Upper lobe of right lung (tissue), 1 donor: ENCODE measurements around the gene EPB41L4A. TPM values are rescaled to one million over a fixed set of nuclear protein-coding genes. Genes with fewer than 3 reads are reported as not detected.

Source experiments
- ATAC-seq: fragments of 200-7000 bp; cut with Tn5 transposase; one replicate; pipeline ENCODE4 v1.9.1; 2020; ENCODE audit warnings: mild to moderate bottlenecking, moderate library complexity
- DNase-seq: peaks from one replicate; pipeline ENCODE4 v3.0.0-alpha.2; 2020
- H3K27ac ChIP-seq: fragments of 200-600 bp; one replicate; pipeline ENCODE4 v1.8.0; 2022
- H3K27me3 ChIP-seq: fragments of 200-600 bp; one replicate; pipeline ENCODE4 v1.8.0; 2022; ENCODE audit warnings: mild to moderate bottlenecking
- H3K36me3 ChIP-seq: fragments of 200-600 bp; one replicate; pipeline ENCODE4 v1.8.0; 2022
- H3K4me1 ChIP-seq: fragments of 200-600 bp; one replicate; pipeline ENCODE4 v1.8.0; 2022
- H3K4me3 ChIP-seq: fragments of 200-600 bp; one replicate; pipeline ENCODE4 v1.8.0; 2022; ENCODE audit warnings: mild to moderate bottlenecking
- H3K9me3 ChIP-seq: fragments of 200-600 bp; one replicate; pipeline ENCODE4 v1.8.0; 2022
- CTCF ChIP-seq: fragments of 200-600 bp; IDR thresholded peaks from one replicate; pipeline ENCODE4 v1.8.0; 2022; ENCODE audit warnings: antibody characterized with exemption
- intact Hi-C: fragments of 100-400 bp; cut with DNase I; formaldehyde crosslinking; loops from one replicate; pipeline ENCODE4 v1.11.0; 2022
- total RNA-seq: library from RNA; stranded (reverse); fragmentation: NEBNext Ultra II Directional; extraction: Animal tissue kit (Norgen Biotek cat#: 25700); gene quantifications from one replicate; pipeline ENCODE4 v1.2.1, GENCODE V29; 2021
- donor health status: DM: no; HTN: yes; CAD: no; lungs with severe emphysema.

The EPB41L4A gene
- total RNA-seq, 1 donor from 2014 or later = 35.2 TPM

- no peak for DNase-seq
- intact Hi-C loops = no loop called here
- Histone ChIP-seq H3K9me3 (no peaks in the 10 kb centered on the region), H3K27ac (no peak overlapping the region), H3K4me3 (no peak overlapping the region), H3K4me1 (no peaks in the 10 kb centered on the region), H3K27me3 (no peaks in the 10 kb centered on the region), H3K36me3 (no peaks in the 10 kb centered on the region)
- no peak for ATAC-seq
- no peak for TF ChIP-seq CTCF
These were observed 62.7 kb downstream of the EPB41L4A start for GRCh38 chr5:112356178-112356956.

- Histone ChIP-seq H3K4me3 (no peak overlapping the region), H3K9me3 (no peaks in the 10 kb centered on the region), H3K36me3 (no peaks in the 10 kb centered on the region), H3K4me1 (no peaks in the 10 kb centered on the region), H3K27ac (no peak overlapping the region), H3K27me3 (no peaks in the 10 kb centered on the region)
- TF ChIP-seq CTCF = no peak
- no peak for DNase-seq
- no peak for ATAC-seq
- intact Hi-C loops = no loop called here
These were observed 63.9 kb downstream of the EPB41L4A start for GRCh38 chr5:112355058-112355685.

GRCh38 chr5:112353678-112354077, 65.4 kb downstream of the EPB41L4A start:
- no peak for ATAC-seq
- no peak overlapping the region for H3K27ac ChIP-seq
- no peak for DNase-seq
- H3K4me3 ChIP-seq = no peak overlapping the region
- no peaks in the 10 kb centered on the region for H3K4me1 ChIP-seq
- H3K36me3 ChIP-seq = no peaks in the 10 kb centered on the region
- intact Hi-C loops = no loop called here
- no peaks in the 10 kb centered on the region for H3K27me3 ChIP-seq
- no peaks in the 10 kb centered on the region for H3K9me3 ChIP-seq
- TF ChIP-seq CTCF = no peak

GRCh38 chr5:112351225-112351624, 67.9 kb downstream of the EPB41L4A start:
- no peaks in the 10 kb centered on the region for H3K27me3 ChIP-seq
- H3K27ac ChIP-seq = no peak overlapping the region
- no peak for TF ChIP-seq CTCF
- no peaks in the 10 kb centered on the region for H3K36me3 ChIP-seq
- H3K4me1 ChIP-seq = no peaks in the 10 kb centered on the region
- no peak overlapping the region for H3K4me3 ChIP-seq
- DNase-seq = no peak
- H3K9me3 ChIP-seq = no peaks in the 10 kb centered on the region
- intact Hi-C loops = no loop called here
- ATAC-seq = no peak

GRCh38 chr5:112350626-112351025, 68.5 kb downstream of the EPB41L4A start:
- no peaks in the 10 kb centered on the region for H3K36me3 ChIP-seq
- ATAC-seq = no peak
- TF ChIP-seq CTCF = no peak
- intact Hi-C loops = no loop called here
- no peaks in the 10 kb centered on the region for H3K27me3 ChIP-seq
- DNase-seq = no peak
- H3K27ac ChIP-seq = no peak overlapping the region
- H3K4me3 ChIP-seq = no peak overlapping the region
- no peaks in the 10 kb centered on the region for H3K4me1 ChIP-seq
- H3K9me3 ChIP-seq = no peaks in the 10 kb centered on the region
